IMR-90 (cell line): ENCODE results near the gene MSL3. TPM values are rescaled to one million over a fixed set of nuclear protein-coding genes. Genes with fewer than 3 reads are reported as not detected.

ENCODE experiments used
- ATAC-seq: fragments of 200-7000 bp; cut with Tn5 transposase; 2 replicates; pipeline ENCODE4 v1.9.1; 2020; ENCODE audit warnings: low read depth, mild to moderate bottlenecking, moderate library complexity
- BruUV-seq: library from RNA; stranded (reverse); fragments of 400-500 nt; replicated peaks from 2 replicates; lab custom pipeline; 2021; lab: Mats Ljungman, UMichigan
- CTCF ChIA-PET: fragments of 300-600 bp; formaldehyde crosslinking; extraction: SDS; loops from one replicate; lab custom pipeline; 2021; ENCODE audit warnings: antibody characterized with exemption; lab: Yijun Ruan, JAX
- POLR2A ChIA-PET: fragments of 300-600 bp; sonication (Branson Sonifier 250); formaldehyde crosslinking; loops from one replicate; lab custom pipeline; 2022; ENCODE audit warnings: antibody characterized with exemption; ENCODE audit not compliant: unreplicated experiment; lab: Charles Lee
- DNase-seq: peaks from one replicate; pipeline ENCODE4 v3.0.0; 2013
- H2AFZ ChIP-seq: replicated peaks from 2 replicates; pipeline ENCODE3; 2013; ENCODE audit warnings: low read length, mild to moderate bottlenecking; ENCODE audit not compliant: poor library complexity
- H2AK5ac ChIP-seq: 2 replicates; pipeline ENCODE4 v1.6.1; 2013; ENCODE audit warnings: low read depth, low read length, inconsistent platforms
- H2AK9ac ChIP-seq: replicated peaks from 2 replicates; pipeline ENCODE3; 2013; ENCODE audit warnings: mild to moderate bottlenecking, low read depth, low read length, moderate library complexity; ENCODE audit not compliant: poor library complexity
- H2BK120ac ChIP-seq: 2 replicates; pipeline ENCODE4 v1.6.1; 2013; ENCODE audit warnings: low read depth, low read length, inconsistent platforms
- H2BK15ac ChIP-seq: 3 replicates; pipeline ENCODE4 v1.6.1; 2013; ENCODE audit warnings: low read depth, low read length, inconsistent platforms
- H2BK20ac ChIP-seq: 2 replicates; pipeline ENCODE4 v1.6.1; 2013; ENCODE audit warnings: low read depth, mild to moderate bottlenecking, inconsistent platforms, low read length, moderate library complexity
- H2BK5ac ChIP-seq: 2 replicates; pipeline ENCODE4 v1.6.1; 2013; ENCODE audit warnings: mild to moderate bottlenecking, low read depth, low read length, inconsistent platforms; ENCODE audit not compliant: poor library complexity, severe bottlenecking
- H3K14ac ChIP-seq: replicated peaks from 2 replicates; pipeline ENCODE4 v1.6.1; 2013; ENCODE audit warnings: low read depth, low read length, inconsistent platforms
- H3K18ac ChIP-seq: 2 replicates; pipeline ENCODE4 v1.6.1; 2013; ENCODE audit warnings: low read depth, low read length, control low read depth
- H3K23ac ChIP-seq: 2 replicates; pipeline ENCODE4 v1.6.1; 2013; ENCODE audit warnings: low read depth, low read length, inconsistent platforms
- H3K27ac ChIP-seq: 2 replicates; pipeline ENCODE4 v1.5.1; 2013; ENCODE audit warnings: mild to moderate bottlenecking, control low read depth, low read length; ENCODE audit not compliant: insufficient read depth
- H3K27me3 ChIP-seq: 2 replicates; pipeline ENCODE4 v1.6.1; 2013; ENCODE audit warnings: low read length; ENCODE audit not compliant: control insufficient read depth, insufficient read depth
- H3K36me3 ChIP-seq: 2 replicates; pipeline ENCODE4 v1.6.1; 2013; ENCODE audit warnings: low read length, mixed read lengths; ENCODE audit not compliant: control insufficient read depth, insufficient read depth
- H3K4ac ChIP-seq: 2 replicates; pipeline ENCODE4 v1.6.1; 2013; ENCODE audit warnings: low read depth, low read length, inconsistent platforms
- H3K4me1 ChIP-seq: 2 replicates; pipeline ENCODE4 v1.6.1; 2013; ENCODE audit warnings: low read length, mixed read lengths; ENCODE audit not compliant: control insufficient read depth, insufficient read depth
- H3K4me2 ChIP-seq: 2 replicates; pipeline ENCODE4 v1.6.1; 2013; ENCODE audit warnings: low read depth, mild to moderate bottlenecking, control low read depth, low read length, moderate library complexity
- H3K4me3 ChIP-seq: 2 replicates; pipeline ENCODE4 v1.5.1; 2013; ENCODE audit warnings: low read depth, mild to moderate bottlenecking, control low read depth, low read length, moderate library complexity; ENCODE audit not compliant: insufficient read depth
- H3K56ac ChIP-seq: 2 replicates; pipeline ENCODE4 v1.6.1; 2013; ENCODE audit warnings: low read length, inconsistent platforms; ENCODE audit not compliant: insufficient read depth; ENCODE audit errors: extremely low read depth
- H3K79me1 ChIP-seq, 2 experiments: 2 replicates each; pipeline ENCODE4 v1.6.1; 2013; ENCODE audit warnings: low read length in 2 of 2, inconsistent platforms in 1 of 2, low read depth in 1 of 2
- H3K9ac ChIP-seq: 2 replicates; pipeline ENCODE4 v1.6.1; 2013; ENCODE audit warnings: low read depth, low read length, control low read depth
- H3K9me1 ChIP-seq: 2 replicates; pipeline ENCODE4 v1.6.1; 2013; ENCODE audit warnings: low read length, inconsistent platforms; ENCODE audit not compliant: insufficient read depth
- H3K9me3 ChIP-seq: 2 replicates; pipeline ENCODE4 v1.6.1; 2013; ENCODE audit warnings: low read length; ENCODE audit not compliant: control insufficient read depth, insufficient read depth
- H4K20me1 ChIP-seq: 2 replicates; pipeline ENCODE4 v1.6.1; 2013; ENCODE audit warnings: low read length, inconsistent platforms; ENCODE audit not compliant: insufficient read depth
- H4K5ac ChIP-seq: 2 replicates; pipeline ENCODE4 v1.6.1; 2013; ENCODE audit warnings: mild to moderate bottlenecking, low read depth, low read length, control low read depth
- H4K8ac ChIP-seq, 2 experiments: 2 replicates each; pipeline ENCODE4 v1.6.1; 2013; ENCODE audit warnings: low read depth in 2 of 2, low read length in 2 of 2, control low read depth in 1 of 2, inconsistent platforms in 1 of 2
- H4K91ac ChIP-seq: 2 replicates; pipeline ENCODE4 v1.6.1; 2013; ENCODE audit warnings: low read depth, low read length, inconsistent platforms; ENCODE audit not compliant: insufficient read depth
- BHLHE40 ChIP-seq: fragments of 150-350 bp; IDR thresholded peaks from 2 replicates; pipeline ENCODE4 v1.6.1; 2016; ENCODE audit warnings: mild to moderate bottlenecking, low read depth, low read length
- CEBPB ChIP-seq: IDR thresholded peaks from 2 replicates; pipeline ENCODE4 v1.6.1; 2012; ENCODE audit warnings: low read depth, low read length, improper control_type of control experiment
- CHD1 ChIP-seq: IDR thresholded peaks from 2 replicates; pipeline ENCODE4 v1.6.1; 2012; ENCODE audit warnings: low read depth, low read length, improper control_type of control experiment
- FOS ChIP-seq: fragments of 150-350 bp; IDR thresholded peaks from 2 replicates; pipeline ENCODE4 v1.6.1; 2016; ENCODE audit warnings: low read depth, low read length
- MAFK ChIP-seq: IDR thresholded peaks from 2 replicates; pipeline ENCODE4 v1.6.1; 2012; ENCODE audit warnings: low read depth, low read length, improper control_type of control experiment
- MAZ ChIP-seq: IDR thresholded peaks from 2 replicates; pipeline ENCODE4 v1.6.1; 2012; ENCODE audit warnings: low read depth, mild to moderate bottlenecking, low read length, improper control_type of control experiment, moderate library complexity, borderline replicate concordance
- MXI1 ChIP-seq: IDR thresholded peaks from 2 replicates; pipeline ENCODE4 v1.6.1; 2012; ENCODE audit warnings: low read depth, mild to moderate bottlenecking, low read length, moderate library complexity, borderline replicate concordance
- NFE2L2 ChIP-seq: fragments of 150-350 bp; IDR thresholded peaks from 2 replicates; pipeline ENCODE4 v1.6.1; 2016; ENCODE audit warnings: low read depth, mild to moderate bottlenecking, low read length
- POLR2A ChIP-seq: IDR thresholded peaks from 2 replicates; pipeline ENCODE4 v1.6.1; 2012; ENCODE audit warnings: mild to moderate bottlenecking, low read depth, low read length
- RAD21 ChIP-seq: IDR thresholded peaks from 2 replicates; pipeline ENCODE4 v1.6.1; 2012; ENCODE audit warnings: low read length, improper control_type of control experiment
- RCOR1 ChIP-seq: IDR thresholded peaks from 2 replicates; pipeline ENCODE4 v1.6.1; 2012; ENCODE audit warnings: mild to moderate bottlenecking, low read length, improper control_type of control experiment; ENCODE audit not compliant: insufficient replicate concordance
- RFX5 ChIP-seq: IDR thresholded peaks from 2 replicates; pipeline ENCODE4 v1.8.0; 2012; ENCODE audit warnings: low read depth, mild to moderate bottlenecking, low read length, moderate library complexity
- SMC3 ChIP-seq: fragments of 150-350 bp; IDR thresholded peaks from 2 replicates; pipeline ENCODE4 v1.6.1; 2016; ENCODE audit warnings: low read depth, mild to moderate bottlenecking, antibody characterized with exemption, low read length, moderate library complexity
- WGBS, 2 experiments: methylation state at CpG; one replicate each; pipeline versions ENCODE4 v1.1.5 to v1.1.7; 2013; ENCODE audit warnings: missing lambda C conversion rate in 2 of 2; ENCODE audit not compliant: insufficient read length in 1 of 2; ENCODE audit errors: extremely low coverage in 2 of 2; 5-methylcytosine and 5-hydroxymethylcytosine counted together
- dilution Hi-C: fragments of 300-500 bp; cut with HindIII; formaldehyde crosslinking; loops from one replicate; pipeline ENCODE4 v1.14.3; 2018; ENCODE audit warnings: low sequenced_read_pairs; ENCODE audit not compliant: unreplicated experiment
- in situ Hi-C: fragments of 300-500 bp; cut with MboI; formaldehyde crosslinking; loops from 3 replicates; pipeline ENCODE4 v1.14.3; 2019; ENCODE audit warnings: low sequenced_read_pairs, inconsistent platforms, mixed read lengths
- intact Hi-C: fragments of 100-400 bp; cut with micrococcal nuclease; formaldehyde crosslinking; loops from 2 replicates; pipeline ENCODE4 v1.10.0; 2022
- polyA plus RNA-seq, 3 experiments: library from polyadenylated mRNA; depleted of rRNA; stranded (reverse); fragments of >200 nt; gene quantifications; 2 replicates each; pipeline ENCODE4 v1.2.3, GENCODE V29; 2012; ENCODE audit warnings: low replicate concordance in 1 of 3
- total RNA-seq: library from RNA; depleted of rRNA; stranded (reverse); fragments of >200 nt; gene quantifications from 2 replicates; pipeline ENCODE4 v1.2.3, GENCODE V29; 2012
- TF ChIP-seq, protein P1 (sequence below): fragments of 150-350 bp; IDR thresholded peaks from 2 replicates; pipeline ENCODE4 v1.6.1; 2017; ENCODE audit warnings: mild to moderate bottlenecking, antibody characterized with exemption, low read length, low read depth
- TF ChIP-seq, protein P2 (sequence below): fragments of 150-350 bp; IDR thresholded peaks from 2 replicates; pipeline ENCODE4 v1.6.1; 2016; ENCODE audit warnings: low read depth, mild to moderate bottlenecking, low read length, moderate library complexity, borderline replicate concordance
- TF ChIP-seq, protein P3 (sequence below): conservative IDR thresholded peaks from 2 replicates; pipeline ENCODE4 v1.5.1; 2012; ENCODE audit warnings: mild to moderate bottlenecking, low read depth, low read length, improper control_type of control experiment

Gene MSL3
- total and polyA plus RNA-seq, 2 of the 4 experiments (the other 2 are of a cell fraction) = 19.6 to 21.3 TPM

- CTCF ChIA-PET = no interaction called here
- no peaks in the 10 kb centered on the region for H3K79me1 ChIP-seq
Observed at GRCh38 chrX:11789809-11790208, 31.8 kb downstream of the MSL3 start.

More at GRCh38 chrX:11789809-11790208, 31.8 kb downstream of the MSL3 start:
- POLR2A ChIA-PET = no interaction called here
- dilution Hi-C loops (no loop called here), in situ Hi-C loops (no loop called here), intact Hi-C loops (loop anchor here (5.0 kb wide), 3 partner anchors 117 to 912 kb away; no protein-coding TSS in a partner anchor)
- Histone ChIP-seq H3K4me2 (no peak overlapping the region), H2BK120ac (no peak overlapping the region), H2BK5ac (no peak overlapping the region), H2BK20ac (no peak overlapping the region), H3K27me3 (no peaks in the 10 kb centered on the region), H2BK15ac (no peak overlapping the region), H3K23ac (no peak overlapping the region), H3K14ac (no peak overlapping the region), H3K4ac (no peak overlapping the region), H4K20me1 (no peaks in the 10 kb centered on the region), H3K9me3 (no peaks in the 10 kb centered on the region; the same call in 1 of the 2 replicates), H3K27ac (no peak overlapping the region), H3K9ac (no peak overlapping the region), H2AK5ac (no peak overlapping the region), H3K9me1 (no peaks in the 10 kb centered on the region), H4K8ac (no peak overlapping the region), H3K36me3 (no peaks in the 10 kb centered on the region), H2AK9ac (no peak overlapping the region), H3K56ac (no peak overlapping the region), H3K4me3 (no peak overlapping the region), H4K5ac (no peak overlapping the region), H4K91ac (no peak overlapping the region), H3K4me1 (no peaks in the 10 kb centered on the region), H2AFZ (no peak overlapping the region), H3K18ac (no peak overlapping the region)
- BruUV-seq = no TSS peak
- ATAC-seq (no peak), DNase-seq (no peak)
- TF ChIP-seq POLR2A (no peak), RFX5 (no peak), CEBPB (no peak), CHD1 (no peak), MAZ (no peak), MAFK (no peak), RCOR1 (no peak), MXI1 (no peak), RAD21 (no peak), BHLHE40 (no peak), SMC3 (no peak), NFE2L2 (no peak), FOS (no peak)
- TF ChIP-seq, protein P1, sequence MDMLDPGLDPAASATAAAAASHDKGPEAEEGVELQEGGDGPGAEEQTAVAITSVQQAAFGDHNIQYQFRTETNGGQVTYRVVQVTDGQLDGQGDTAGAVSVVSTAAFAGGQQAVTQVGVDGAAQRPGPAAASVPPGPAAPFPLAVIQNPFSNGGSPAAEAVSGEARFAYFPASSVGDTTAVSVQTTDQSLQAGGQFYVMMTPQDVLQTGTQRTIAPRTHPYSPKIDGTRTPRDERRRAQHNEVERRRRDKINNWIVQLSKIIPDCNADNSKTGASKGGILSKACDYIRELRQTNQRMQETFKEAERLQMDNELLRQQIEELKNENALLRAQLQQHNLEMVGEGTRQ = no peak
- TF ChIP-seq, protein P2, sequence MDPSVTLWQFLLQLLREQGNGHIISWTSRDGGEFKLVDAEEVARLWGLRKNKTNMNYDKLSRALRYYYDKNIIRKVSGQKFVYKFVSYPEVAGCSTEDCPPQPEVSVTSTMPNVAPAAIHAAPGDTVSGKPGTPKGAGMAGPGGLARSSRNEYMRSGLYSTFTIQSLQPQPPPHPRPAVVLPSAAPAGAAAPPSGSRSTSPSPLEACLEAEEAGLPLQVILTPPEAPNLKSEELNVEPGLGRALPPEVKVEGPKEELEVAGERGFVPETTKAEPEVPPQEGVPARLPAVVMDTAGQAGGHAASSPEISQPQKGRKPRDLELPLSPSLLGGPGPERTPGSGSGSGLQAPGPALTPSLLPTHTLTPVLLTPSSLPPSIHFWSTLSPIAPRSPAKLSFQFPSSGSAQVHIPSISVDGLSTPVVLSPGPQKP = no peak
- TF ChIP-seq, protein P3, sequence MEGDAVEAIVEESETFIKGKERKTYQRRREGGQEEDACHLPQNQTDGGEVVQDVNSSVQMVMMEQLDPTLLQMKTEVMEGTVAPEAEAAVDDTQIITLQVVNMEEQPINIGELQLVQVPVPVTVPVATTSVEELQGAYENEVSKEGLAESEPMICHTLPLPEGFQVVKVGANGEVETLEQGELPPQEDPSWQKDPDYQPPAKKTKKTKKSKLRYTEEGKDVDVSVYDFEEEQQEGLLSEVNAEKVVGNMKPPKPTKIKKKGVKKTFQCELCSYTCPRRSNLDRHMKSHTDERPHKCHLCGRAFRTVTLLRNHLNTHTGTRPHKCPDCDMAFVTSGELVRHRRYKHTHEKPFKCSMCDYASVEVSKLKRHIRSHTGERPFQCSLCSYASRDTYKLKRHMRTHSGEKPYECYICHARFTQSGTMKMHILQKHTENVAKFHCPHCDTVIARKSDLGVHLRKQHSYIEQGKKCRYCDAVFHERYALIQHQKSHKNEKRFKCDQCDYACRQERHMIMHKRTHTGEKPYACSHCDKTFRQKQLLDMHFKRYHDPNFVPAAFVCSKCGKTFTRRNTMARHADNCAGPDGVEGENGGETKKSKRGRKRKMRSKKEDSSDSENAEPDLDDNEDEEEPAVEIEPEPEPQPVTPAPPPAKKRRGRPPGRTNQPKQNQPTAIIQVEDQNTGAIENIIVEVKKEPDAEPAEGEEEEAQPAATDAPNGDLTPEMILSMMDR = no peak
- WGBS, 2 experiments = no CpG with 5 or more reads among the region's 1 CpG
